Stimulated activated CD8-positive, alpha-beta memory T cell treated with anti-CD3 and anti-CD28 coated beads, Interleukin-15, amount 100 ng/mL, for 1 hour (primary cell): ENCODE results near the gene MET.
"Not testable (repeated sequence)": the region's sequence is repeated elsewhere in the genome, so short reads cannot be mapped to it uniquely, and the experiment has no call there.

Experiments
- DNase-seq: peaks from one replicate; pipeline ENCODE4 v3.0.0-alpha.2; 2020; ENCODE audit warnings: low read depth

Gene MET

DNA sequence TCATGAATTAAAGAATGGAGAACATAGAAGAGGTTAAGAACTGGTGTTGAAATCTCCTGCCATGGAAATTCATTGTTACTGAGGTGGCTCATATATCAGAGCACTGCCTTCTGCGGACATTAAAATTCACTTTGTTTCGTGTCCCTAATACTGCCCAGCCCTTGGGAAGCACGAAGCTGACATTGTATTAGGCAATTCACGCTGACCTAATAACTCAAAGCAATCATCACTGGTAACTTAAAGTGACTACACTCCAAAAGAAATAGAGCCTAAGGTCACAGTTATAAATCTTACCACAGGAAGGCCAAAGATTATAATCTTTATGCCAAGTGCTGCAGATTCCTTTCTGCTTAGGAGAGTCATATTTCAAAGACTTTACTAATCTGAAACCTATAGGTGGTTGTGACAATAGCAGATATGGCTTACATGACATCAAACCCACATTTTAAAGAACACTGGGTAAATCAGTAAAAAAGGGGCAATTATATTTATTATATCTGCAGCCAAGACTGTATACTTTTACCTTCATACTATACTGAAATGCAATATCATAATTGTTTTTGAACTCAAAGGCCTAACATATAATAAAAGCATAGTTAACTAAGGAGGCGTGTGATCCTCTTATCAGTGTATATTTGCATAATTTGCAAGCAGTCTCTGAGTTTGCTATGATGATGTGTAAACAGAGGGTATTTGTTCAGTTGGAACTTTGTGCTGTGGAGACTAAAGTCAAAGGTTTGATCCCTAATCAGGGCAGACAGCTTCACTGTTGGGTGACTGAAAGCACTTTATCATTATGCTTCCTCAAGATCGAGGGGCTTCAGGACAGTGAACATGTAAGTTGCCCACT lies 138.5 kb downstream of the MET start:
- DNase-seq, result no peak

DNA sequence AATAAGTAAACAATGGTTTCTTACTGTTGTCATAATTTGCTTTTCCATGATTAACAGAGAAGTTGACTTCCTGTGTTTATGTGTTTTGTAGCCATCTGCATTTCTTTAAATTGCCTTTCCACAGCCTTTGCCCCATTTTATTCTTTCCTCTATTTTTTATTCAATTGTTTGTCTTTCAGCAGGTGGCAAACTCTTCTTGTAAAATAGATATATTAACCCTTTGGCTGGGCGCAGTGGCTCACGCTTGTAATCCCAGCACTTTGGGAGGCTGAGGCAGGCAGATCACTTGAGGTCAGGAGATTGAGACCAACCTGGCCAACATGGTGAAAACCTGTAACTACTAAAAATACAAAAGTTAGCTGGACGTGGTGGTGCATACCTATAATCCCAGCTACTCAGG lies 139.8 kb downstream of the MET start:
- DNase-seq, result no peak

DNA sequence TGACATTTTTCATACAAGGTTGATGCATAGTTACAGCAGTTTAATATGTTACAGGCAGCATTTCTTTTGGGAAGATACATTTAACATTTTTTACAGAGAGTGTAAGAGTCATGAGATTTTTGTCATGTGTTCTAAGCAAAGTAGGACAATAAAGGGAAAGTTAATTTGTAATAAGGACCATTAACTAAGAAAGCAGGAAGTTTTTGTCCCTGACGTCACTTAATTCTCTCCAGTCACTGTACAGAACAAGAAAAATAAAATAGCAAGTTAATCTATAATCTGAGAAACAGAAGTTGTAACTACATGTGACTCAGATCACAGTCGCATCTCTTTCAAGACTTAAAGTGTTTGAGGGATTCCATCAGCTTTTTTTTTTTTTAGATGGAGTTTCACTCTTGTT lies 140.9 kb downstream of the MET start:
- no peak for DNase-seq

DNA sequence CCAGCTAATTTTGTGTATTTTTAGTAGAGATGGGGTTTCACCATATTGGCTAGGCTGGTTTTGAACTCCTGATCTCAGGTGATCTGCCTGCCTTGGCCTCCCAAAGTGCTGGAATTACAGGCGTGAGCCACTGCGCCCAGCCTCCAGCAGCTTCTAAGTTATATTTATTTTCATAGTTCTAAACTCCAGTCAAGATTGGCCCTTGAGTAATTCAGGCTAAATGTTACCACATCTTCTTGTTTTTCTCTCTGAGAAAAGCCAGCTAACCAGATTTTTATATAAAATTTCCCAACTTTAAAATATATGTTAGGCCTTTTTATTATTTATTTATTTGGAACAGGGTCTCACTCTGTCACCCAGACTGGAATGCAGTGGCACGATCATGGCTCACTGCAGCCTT lies 141.4 kb downstream of the MET start:
- not testable (repeated sequence) for DNase-seq

DNA sequence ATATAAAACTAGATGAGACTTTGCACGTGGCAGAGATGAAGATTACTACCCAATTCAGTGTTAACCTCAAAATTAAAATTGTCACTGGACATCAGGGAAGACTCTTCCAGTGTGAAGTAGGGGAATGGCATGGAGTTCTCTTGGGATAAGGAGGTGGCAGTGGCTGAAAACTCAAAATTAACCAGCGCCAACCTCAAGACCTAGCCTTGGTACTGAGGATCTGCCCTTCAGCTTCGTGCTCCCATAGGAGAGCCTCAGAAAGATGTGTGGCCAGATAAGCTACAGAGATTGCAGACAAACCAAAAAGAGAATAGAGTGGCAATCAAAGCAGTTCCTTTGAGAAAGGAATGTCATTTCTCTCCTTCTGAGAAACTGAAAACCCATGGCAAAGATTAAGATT lies 143.0 kb downstream of the MET start:
- DNase-seq, result no peak

DNA sequence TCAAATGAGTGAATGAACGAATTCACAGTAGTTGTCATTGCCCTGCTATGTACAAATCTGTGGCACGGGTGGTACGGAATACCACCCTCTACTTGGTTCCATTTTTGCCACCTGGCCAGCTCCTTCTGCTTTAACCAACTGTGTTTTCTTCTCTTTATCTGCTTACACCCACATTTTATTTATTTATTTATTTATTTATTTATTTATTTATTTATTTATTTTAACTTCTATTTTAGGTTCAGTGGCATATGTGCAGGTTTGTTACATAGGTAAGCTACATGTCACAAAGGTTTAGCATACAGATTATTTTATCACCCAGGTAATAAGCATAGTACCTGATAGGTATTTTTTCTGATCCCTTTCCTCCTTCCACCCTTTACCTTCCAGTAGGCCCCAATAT lies 148.2 kb downstream of the MET start:
- DNase-seq, result no peak

DNA sequence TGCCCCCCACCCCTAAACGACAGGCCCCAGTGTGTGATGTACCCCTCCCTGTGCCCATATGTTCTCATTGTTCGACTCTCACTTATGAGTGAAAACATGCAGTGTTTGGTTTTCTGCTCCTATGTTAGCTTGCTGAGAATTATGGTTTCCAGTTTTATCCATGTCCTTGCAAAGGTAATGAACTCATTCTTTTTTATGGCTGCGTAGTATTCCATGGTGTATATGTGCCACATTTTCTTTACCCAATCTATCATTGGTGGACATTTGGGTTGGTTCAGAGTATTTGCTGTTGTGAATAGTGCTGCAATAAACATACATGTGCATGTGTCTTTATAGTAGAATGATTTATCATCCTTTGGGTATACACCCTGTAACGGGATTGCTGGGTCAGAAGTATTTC lies 149.7 kb downstream of the MET start:
- not testable (repeated sequence) for DNase-seq

DNA sequence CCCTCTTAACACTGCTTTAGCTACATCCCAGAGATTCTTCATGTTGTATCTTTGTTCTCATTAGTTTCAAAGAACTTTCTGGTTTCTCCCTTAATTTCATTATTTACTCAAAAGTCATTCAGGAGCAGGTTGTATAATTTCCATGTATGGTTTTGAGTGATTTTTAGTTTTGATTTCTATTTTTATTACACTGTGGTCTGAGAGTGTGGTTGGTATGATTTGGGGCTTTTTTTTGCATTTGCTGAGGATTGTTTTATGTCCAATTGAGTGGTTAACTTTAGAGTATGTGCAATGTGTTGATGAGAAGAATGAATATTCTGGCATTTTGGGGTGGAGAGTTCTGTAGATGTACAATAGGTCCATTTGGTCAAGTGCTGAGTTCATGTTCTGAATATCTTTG lies 152.5 kb downstream of the MET start:
- DNase-seq, result no peak

DNA sequence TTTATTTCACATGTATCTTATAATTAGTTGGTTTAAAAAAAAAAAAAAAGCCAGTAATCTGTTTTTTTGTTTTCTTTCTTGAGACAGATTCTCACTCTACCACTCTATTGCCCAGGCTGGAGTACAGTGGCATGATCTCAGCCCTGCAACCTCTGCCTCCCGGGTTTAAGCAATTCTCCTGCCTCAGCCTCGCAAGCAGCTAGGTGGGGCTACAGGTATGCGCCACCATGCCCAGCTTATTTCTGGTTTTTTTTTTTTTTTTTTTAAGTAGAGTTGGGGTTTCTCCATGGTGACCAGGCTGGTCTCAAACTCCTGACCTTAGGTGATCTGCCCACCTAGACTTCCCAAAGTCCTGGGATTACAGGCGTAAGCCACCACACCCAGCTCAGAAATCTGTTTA lies 156.3 kb downstream of the MET start:
- no peak for DNase-seq

DNA sequence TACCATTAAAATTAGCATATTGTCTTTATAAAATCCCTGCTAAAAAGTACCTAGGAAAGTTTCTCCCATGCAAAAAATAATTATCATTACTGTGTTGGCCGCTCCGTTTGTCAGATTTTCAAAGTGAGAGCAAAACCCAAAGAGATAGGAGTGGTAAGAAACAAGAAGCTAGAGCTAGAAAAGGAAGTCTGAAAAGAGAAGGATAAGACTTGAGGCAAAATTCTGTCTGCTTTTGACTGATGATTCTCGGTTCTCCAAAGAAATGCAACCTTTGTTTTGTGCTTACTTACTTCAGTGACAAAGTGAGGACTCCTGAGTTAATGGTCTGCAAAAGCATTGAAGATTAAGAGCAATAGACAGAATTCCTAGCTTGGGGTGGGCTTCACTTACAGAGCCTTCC lies 157.0 kb downstream of the MET start:
- no peak for DNase-seq

DNA sequence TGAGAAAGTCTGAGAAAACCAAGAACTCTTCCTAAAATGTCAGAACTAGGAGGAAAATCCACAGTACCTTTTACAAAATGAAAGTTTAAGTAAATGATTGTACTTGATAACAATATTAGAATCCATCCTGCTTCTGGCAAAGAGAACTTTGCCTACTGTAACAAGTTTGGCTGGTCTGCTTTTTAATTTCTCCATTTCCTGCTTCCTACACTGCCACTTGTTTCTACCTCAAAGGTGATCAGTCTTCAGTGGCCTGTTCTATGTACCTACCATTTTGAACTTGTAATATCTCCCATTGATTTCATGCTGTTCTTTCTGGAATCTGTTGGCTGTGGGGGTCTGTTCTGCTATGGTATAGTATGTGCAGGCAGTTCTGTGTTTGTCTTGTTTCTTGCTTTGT lies 157.5 kb downstream of the MET start:
- DNase-seq, result no peak

DNA sequence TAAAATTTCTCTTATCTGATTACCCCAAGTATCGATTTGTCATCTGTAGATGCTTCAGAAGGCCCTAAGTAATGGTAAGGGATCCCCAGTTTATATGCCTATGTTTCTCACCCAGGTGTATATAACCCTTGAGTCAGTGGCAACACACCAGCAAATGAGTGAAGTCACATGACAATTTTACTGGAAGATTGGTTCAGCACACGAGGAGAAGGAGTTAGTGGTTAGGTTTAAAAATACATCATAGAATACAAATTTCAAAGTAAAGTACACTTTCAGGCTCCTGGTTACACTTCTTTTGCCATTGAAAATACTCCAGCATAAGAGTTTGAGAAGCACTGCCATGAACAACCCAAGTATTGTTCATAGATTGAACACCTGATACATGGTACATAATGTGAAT lies 160.7 kb downstream of the MET start:
- DNase-seq, result no peak

DNA sequence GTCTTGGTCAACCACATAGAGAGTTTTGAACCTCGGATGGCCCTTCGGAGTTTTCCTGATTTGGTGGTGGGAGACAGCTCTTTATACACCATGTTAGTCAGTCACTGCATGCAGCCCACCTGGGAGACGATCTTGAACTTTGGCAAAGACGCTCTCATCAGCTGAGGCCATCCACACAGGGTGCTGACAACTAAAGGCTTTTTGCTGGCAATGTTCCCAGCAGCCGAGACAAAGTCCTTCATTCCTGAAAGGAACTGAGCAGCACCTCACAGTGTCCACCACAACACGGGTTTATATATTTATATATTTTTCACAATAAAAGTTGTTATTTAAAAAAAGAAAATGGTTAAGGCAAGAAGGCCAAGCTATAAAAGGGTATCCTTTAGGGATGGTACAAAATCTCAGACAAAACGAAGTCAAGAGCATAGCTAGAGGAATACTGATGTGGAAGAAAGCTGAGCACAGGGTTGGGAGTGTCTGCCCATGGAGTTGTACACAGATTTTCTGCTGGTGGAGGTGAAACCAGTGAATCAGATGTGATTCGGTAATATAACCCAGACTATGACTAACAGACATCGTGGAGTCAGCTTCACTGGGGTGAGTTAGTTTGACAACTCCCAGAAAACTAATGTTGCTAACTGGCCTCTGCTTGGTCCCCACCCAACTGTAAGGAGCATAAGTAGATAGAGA lies 163.0 kb downstream of the MET start:
- DNase-seq, result no peak

DNA sequence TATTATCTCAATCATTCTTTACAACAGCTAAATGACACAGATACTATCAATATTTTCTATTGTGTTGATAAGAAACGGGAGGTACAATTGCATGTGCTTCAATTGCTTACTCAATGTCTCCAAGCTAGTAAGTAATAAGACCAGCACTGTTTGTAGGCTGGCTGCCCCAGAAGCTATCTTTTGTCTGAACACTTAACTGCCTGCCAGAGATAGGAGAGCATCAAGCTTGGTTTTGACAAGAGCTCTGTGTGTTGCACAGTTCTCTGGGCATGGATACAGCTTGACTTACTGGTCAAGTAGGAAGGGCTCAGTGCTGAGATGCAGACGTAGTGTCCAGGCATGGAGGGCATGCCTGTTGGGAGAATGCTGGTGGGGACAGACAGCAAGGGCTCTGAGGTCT lies 164.1 kb downstream of the MET start:
- no peak for DNase-seq

DNA sequence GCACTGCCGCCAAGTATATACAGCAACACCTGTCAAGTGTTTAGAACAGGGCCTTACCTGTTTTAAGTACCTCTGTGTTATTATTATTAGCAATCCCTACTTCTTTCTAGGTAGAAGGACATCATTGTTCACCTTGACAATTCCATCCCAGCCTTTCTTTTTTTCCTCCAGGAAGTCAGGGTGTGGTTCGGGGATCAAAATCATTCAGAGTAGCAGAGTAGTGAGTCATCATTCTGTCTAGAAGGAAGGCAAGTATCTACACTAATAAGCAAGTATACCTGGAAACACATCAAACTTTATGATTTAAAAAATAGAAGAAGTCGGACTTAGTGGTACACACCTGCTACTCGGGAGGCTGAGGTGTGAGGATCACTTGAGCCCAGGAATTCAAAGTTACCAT lies 164.9 kb downstream of the MET start:
- no peak for DNase-seq

DNA sequence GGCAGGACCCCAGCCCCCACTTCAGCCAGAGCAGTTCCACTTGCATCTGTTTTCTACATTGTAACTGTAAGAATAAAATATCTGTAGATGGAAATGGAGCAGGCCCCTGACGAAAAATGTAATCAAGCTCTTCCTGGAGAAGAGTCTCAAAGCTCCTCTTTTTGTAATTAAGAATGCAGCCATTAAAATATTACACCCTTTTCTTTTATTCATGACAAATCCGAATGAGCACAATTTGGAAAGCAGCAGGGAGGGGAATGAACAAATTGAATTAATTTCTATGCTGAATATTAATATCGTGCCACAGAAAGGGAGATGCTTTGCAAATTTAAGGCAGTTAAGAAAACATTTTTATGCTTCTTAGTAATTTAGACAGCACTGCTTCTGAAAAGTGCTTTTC lies 165.6 kb downstream of the MET start:
- no peak for DNase-seq

DNA sequence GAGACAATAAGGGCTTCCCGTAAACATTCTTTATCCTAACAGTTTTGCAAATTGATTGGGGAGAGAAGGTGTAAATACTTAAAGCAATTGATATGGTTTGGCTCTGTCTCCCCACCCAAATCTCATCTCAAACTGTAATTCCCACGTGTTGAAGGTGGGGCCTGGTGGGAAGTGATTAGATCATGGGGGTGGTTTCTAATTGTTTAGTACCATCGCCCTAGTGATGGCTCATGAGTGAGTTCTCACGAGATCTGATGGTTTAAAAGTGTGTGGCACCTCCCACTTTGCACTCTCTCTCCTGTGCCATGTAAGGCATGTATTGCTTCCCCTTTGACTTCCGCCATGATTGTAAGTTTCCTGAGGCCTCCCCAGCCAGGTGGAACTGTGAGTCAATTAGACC lies 168.3 kb downstream of the MET start:
- DNase-seq, result no peak

DNA sequence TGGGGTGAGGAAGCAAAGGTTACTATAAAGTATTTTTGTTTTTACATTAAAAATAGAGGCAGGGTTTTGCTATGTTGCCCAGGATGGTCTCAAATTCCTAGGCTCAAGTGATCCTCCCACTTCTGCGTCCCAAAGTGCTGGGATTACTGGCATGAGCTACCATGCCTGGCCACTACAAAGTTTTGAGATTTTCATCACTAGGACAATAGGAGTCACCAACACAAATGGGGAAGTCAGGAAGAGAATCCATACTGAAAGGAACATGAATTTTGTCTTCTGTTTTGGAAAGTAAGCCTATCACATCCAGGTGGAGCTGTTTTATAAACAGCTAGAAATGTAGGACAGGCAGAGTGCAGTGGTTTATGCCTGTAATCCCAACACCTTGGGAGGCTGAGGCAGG lies 170.4 kb downstream of the MET start:
- no peak for DNase-seq

DNA sequence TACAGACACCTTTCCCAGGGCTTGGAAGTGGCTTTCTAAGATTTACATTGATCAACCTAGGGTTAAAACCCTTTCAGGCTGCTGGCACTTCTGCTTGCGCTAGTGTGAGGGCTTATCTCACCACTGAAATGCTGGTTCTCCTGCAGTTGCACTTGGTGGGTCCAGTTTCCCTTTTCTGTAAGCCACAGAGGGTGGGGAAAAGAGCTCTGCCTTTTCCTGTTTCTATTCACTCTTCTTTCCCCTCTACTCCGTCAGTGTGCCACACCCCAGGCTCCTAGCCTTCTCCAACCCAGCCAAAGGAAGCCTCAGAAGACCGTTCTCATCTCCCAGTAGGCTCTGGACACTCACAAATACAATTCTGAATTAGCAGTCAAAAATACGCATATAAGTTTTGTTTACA lies 171.4 kb downstream of the MET start:
- DNase-seq, result no peak
